ENCODE data around the gene SPINK1.

DNA sequence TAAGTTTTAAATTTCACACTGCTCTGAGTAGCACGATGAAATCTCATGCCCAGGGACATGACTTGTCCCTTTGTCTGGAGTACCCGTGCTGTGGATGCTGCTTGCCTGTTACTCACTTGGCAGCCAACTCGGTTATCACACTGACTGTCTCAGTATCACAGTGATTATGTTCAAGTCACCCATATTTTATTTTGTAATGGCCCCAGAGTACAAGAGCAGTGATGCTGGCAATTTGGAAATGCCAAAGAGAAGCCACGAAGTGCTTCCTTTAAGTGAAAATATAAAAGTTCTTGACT, 24.3 kb upstream of the SPINK1 start:
- TF ChIP-seq EZH2 (IDR thresholded peaks at IDR 0.05) (no peak), POLR2AphosphoS5 (IDR thresholded peaks at IDR 0.05; ENCODE audit: borderline replicate concordance, low read depth, low read length) (no peak)

Data from SK-N-MC (cell line).